CD4-positive, alpha-beta T cell treated with Interleukin-10 for 1 hour (primary cell): ENCODE data around the gene SCRN2.

Source experiments
- DNase-seq: peaks from one replicate; pipeline ENCODE4 v3.0.0-alpha.2; 2020

The SCRN2 gene

DNA sequence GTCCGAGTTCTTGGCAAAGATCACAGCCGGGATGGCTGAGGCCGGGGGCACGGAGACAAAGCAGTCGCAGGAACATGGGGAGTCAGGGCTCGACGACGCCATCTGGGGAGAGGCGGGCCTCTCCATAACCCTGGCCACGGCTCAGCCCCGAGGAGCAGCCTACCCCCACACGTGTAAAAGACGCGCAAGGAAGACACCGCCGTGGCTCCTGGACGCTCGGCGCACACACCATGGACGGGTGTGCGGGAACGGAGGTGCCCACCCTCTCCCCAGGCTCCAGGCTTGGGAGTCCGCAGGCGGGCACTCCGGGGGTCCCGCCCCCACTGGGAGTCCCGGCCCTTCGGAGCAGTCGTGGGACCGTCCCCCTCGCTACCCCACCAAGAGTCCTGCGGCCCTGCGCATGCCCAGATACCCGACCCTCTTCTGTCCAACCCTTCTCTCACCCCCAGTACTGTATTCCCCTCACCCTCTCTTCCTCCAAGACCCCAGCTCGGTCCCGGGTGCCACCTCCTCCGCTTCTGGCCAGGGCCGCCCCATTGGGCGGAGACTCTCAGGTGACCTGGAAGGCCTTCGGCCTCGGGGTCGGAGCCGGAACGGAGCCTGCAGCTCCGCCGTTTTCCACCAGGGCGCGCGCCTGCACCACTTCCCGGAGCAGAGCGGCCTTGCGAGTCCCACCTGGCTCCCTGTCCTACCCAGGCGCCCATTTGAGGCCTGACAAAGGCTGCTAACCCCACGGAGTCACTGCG is at the start of gene SCRN2:
TSS of gene SCRN2 (minus strand) at position 532 of the 746 bp plus-strand sequence. CDS start at position 102, 430 bp downstream.
- peak; percentile 89 for DNase-seq

DNA sequence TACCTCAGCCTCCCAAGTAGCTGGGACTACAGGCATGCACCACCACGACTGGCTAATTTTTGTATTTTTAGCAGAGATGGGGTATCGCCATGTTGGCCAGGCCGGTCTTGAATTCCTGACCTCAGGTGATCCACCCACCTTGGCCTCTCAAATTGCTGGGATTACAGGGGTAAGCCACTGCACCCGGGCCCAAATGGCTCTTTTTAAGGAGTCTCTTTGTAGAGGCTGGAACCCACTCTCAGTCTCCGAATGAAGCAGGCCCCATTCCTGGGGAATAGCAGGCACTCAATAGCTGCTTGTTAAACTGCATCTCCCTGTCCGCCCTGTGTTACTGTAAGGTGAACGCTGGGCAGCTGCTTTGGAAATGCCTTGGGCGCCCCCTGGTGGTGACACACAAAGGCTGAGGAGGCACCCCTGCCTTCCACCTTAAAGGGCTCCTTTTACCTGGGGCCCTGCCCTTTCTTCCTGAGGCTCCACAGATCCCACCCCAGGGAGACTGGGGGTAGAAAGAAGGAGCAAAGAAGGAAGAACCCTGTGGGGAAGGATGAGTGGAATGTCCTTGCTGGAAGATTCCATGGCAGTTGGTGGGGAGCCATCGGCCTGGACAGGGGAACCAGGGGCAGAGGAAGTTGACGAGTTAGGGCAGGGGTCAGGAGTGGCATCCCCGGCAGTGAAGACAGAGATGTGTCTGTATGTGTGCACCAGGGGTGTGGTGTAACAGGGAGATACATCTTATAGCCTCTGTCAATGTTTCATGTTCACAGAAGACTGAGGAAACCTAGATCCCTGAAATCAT is 48.9 kb upstream of the SCRN2 start:
- peak; percentile 90 for DNase-seq

- DNase-seq = no peak
These were observed 47.2 kb upstream of the SCRN2 start for GRCh38 chr17:47888293-47888692.

- DNase-seq = peak; percentile 15
These were observed 44.0 kb upstream of the SCRN2 start for GRCh38 chr17:47884905-47885730.

GRCh38 chr17:47884427-47884740 is 43.3 kb upstream of the SCRN2 start:
- no peak for DNase-seq

DNA sequence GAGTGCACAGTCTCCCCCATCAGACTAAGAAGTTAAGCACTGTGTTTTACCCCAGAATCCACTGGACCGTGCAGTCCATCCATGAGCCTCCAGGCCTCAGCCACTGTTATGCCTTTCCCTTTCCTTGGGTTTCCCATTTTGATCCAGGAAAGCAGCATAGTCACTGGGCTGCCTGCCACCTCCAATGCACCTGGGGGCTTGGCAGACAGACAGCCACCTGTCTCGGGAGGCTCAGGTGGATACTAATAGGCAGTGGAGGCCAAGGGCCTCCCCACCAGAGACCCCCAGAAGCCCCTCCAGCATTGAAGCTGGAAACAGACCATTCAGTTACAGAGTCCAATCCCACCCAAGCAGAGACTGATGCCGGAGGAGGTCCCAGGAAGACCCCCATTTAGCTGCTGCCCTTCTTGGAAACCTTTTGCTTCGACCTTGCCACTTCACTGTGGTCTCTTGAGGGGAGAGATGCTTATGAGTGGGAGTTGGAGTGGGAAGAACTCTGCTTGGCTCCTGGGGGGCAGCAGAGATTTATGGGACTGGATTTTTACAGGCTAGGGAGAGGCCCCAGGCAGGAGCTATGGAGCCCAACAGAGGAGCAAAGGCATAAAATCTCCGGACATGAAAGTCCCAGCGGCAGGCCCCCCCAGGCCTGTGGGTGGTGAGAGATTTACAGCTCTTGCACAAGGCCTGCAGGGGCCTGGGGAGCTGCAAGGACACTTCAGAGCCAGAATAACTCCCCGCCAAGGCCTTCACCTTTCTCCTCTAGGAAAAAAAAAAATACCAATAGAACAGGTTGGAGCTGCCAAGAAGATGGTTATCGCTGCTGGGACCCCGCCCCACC is 42.7 kb upstream of the SCRN2 start:
- no peak for DNase-seq

- DNase-seq = no peak
These were observed 41.9 kb upstream of the SCRN2 start for GRCh38 chr17:47882695-47883588.

DNA sequence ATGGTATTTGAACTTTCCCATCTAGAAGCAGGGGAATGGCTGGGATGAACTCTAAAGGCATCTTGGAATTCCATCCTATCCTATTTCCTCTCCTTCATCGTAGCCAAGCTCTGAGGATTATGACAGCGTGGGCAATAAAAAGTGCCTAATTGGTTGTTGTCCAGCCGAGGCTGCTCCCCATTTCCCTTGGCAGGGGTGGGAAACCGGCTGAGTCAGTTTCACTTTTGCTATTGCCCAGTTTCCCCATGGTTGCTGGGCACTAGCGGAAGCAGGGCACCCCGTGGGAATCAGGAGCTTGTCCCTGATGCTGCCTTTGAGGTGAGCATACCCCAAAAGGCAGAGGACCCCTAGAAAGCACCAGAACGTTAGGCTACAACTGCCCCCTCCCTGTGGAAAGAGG is 41.2 kb upstream of the SCRN2 start:
- no peak for DNase-seq

DNA sequence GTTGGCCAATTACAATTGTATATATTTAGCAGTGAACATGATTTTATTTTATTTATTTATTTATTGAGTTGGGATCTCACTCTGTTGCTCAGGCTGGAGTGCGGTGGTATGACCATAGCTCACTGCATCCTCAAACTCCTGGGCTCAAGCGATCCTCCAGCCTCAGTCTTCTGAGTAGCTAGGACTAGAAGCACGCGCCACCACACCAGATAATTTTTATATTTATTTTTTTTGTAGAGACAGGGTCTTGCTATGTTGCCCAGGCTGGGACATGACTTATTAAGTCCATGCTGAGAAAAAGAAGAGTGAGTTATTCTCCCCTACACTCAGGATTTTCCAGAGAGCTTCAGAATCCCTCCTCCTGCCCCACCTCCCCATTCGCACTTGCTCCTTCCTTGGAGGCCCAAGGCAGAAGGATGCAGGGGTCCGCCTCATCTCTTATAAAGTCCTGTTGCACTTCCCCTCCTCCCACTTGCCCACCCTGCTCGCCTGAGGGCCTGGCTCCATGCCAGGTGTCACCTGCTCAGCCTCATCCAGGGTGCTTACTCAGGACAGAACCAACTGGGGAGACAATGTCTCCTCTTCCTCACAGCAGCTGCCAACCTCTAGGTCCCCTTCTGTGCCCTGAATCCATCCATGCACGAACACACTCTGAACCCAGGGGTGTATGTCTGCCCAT is 38.8 kb upstream of the SCRN2 start:
- no peak for DNase-seq

GRCh38 chr17:47879028-47879585 is 38.0 kb upstream of the SCRN2 start:
- no peak for DNase-seq

DNA sequence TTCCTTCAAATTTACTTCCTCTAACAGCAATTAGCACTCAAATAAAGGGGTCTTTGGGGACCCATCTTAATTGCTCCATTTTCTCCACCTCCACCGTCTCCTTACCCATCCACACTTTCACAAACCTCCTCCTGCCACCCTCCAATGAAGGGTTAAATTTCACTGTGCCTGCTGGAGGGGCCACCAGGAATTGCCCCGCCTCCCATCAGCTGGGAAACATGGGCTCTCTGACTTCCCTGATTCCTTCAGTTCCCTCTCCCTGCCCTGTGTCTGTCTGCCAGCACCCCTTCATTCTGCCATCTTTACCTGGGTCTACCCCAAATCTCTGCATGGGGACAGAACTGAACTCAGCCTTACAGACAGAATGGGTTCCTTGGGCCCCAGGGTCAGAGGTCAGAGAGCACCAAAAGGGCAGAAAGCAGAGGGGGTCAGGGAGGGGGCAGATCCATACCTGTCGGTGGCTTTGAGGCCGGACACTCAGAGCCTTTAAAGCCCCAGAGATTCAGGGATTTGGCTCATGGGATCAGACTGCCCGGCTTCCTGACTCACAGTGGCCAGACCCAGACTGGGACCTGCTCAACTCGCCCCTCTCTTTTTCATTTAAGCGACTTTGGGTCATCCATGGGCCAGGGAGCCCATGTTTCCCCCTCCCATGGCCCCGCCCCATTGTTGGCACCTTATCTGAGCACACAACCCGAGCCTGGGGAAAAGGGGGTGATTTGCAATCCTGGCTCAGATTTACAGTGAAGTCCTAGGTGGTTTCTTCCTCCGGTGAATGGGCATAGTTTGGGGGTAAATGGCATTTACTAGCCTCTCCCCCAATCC is 37.3 kb upstream of the SCRN2 start:
- no peak for DNase-seq

DNA sequence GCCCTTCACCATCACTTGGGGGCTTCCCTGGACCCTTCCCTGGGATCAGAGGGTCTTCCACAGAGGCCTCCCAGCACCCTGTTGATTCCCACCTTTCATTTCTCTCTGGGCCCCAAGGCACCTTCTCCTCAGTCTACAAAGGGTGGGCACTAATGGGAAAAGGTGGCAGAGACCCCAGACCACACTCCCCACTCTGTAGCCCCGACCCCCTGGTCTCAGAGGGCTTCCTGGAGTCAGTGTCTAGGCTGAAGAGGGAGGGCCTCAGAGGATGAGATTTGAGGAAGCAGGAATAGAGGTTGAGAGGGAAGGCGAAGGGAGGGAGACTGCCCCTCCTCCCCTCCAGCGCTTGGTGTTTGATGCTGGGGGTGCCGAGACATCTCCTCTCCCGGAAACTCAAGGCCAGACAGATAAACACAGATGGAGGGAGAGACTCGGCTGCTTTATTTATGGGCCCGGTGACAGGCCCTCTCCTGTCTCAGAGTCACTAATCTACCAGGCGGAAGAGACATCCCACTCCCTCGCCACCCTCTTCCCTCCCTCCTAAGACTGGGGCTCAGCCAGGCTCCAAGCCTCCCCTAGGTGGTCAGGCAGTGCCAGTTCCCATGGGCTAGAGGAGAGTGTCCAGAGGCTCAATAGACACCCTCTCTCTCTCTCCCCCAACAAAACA is 36.4 kb upstream of the SCRN2 start:
- DNase-seq = no peak

DNA sequence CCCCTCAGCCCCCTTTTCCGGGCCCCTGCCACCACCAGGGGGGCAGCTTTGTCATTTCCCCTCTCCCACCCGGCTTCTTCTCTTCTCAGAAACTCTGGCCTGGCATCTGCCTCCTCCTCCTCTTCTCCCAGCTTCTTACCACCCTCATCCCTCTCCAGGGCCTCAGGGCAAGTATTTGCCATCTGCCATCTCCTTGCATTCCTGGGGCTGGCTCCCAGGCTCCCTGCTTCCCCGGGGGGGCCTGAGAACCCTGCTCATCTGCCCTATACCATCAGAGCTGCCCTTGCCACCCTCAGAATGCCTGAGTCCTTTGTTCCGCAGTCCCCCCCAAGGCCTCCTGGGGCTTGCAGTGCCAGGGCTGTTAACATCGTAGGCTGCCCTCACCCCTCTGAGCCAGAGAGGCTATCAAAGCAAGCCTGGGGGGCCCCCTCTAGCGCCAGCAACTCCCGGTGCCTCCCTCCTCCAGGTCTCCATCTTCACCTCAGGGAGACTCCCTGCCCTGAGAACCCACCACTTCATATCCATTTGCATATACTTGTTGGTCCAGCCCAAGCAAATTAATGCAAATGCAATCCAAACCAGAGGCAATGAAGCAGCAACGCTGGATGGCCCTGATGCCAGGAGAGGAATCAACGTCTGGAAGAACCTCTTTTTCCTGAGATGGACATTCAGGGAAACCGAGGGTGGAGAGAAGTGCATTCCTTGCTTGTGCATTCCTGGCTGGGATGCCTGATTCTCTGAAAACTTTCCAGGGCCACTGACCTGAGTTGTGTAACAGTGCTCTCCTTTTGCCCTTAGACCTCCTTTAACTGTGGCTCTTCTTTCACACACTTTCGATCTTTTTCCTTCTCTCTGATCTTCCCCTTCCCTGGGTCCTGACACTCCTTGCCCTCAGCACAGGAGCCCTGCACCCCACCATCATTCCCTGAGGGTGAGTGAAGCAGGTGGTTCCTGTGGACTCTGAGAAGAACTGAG is 34.2 kb upstream of the SCRN2 start:
- no peak for DNase-seq

GRCh38 chr17:47873200-47874090 is 32.4 kb upstream of the SCRN2 start:
- no peak for DNase-seq

- no peak for DNase-seq
These were observed 31.6 kb upstream of the SCRN2 start for GRCh38 chr17:47872651-47873161.

GRCh38 chr17:47872019-47872650 is 31.1 kb upstream of the SCRN2 start:
- DNase-seq = no peak
